ENCODE data around the gene GOLIM4.

DNA sequence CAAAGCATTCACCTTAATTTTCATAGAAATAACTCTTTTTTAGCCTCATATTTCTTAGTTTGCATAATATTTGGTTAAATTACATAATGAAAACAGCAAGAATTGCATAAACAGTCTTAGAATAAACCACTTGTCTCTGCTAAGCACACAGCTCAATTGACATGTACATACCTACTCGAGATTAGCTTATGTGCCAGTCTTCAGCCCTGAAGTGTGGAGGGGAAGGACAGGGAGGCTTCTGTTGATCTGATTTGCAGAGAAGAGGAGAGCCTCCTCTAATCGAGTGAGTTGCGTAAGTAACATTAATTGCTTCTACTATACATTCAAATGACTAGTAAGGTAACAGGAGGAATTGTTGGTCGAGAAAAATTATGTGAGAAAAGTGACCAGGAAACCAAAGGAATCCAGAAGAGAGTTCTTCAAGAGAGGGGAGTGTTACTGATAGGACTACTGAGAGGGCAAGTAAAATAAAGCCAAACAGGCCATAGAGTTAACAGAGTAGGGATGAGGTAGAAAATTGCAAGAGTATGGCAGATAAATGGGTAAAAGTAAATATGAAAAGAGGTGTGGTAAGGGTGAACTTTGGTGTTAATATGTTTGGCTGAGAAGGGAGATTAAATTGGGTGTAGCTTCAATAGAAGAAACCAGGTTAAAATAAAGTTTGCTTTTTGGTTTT lies 7.1 kb upstream of the GOLIM4 start:
- TF ChIP-seq, protein P1, sequence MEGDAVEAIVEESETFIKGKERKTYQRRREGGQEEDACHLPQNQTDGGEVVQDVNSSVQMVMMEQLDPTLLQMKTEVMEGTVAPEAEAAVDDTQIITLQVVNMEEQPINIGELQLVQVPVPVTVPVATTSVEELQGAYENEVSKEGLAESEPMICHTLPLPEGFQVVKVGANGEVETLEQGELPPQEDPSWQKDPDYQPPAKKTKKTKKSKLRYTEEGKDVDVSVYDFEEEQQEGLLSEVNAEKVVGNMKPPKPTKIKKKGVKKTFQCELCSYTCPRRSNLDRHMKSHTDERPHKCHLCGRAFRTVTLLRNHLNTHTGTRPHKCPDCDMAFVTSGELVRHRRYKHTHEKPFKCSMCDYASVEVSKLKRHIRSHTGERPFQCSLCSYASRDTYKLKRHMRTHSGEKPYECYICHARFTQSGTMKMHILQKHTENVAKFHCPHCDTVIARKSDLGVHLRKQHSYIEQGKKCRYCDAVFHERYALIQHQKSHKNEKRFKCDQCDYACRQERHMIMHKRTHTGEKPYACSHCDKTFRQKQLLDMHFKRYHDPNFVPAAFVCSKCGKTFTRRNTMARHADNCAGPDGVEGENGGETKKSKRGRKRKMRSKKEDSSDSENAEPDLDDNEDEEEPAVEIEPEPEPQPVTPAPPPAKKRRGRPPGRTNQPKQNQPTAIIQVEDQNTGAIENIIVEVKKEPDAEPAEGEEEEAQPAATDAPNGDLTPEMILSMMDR (IDR thresholded peaks at IDR 0.05): no peak
- no peak for TF ChIP-seq ZFX (IDR thresholded peaks at IDR 0.05; ENCODE audit: borderline replicate concordance)
